Glomerular endothelial cell (primary cell): ENCODE measurements around the gene DTX3. TPM values are rescaled to one million over a fixed set of nuclear protein-coding genes. Genes with fewer than 3 reads are reported as not detected.

ENCODE experiments used
- DNase-seq: peaks from one replicate; pipeline ENCODE4 v3.0.0-alpha.2; 2011; ENCODE audit warnings: low read depth, low spot score; ENCODE audit errors: extremely low read depth
- total RNA-seq: library from RNA; depleted of rRNA; stranded (reverse); fragments of >200 nt; gene quantifications from 2 replicates; pipeline ENCODE4 v1.2.3, GENCODE V29; 2015

DTX3 gene
- total RNA-seq, 1 donor from 2014 or later = 4.8 TPM

GRCh38 chr12:57618966-57619433 is 14.4 kb downstream of the DTX3 start:
- no peak for DNase-seq

- no peak for DNase-seq
Observed at GRCh38 chr12:57619434-57620244, 15.0 kb downstream of the DTX3 start.

- no peak for DNase-seq
Observed at GRCh38 chr12:57620245-57620935, 15.8 kb downstream of the DTX3 start.

- no peak for DNase-seq
Observed at GRCh38 chr12:57620936-57621496, 16.4 kb downstream of the DTX3 start.

- DNase-seq = no peak
Observed at GRCh38 chr12:57621497-57622292, 17.1 kb downstream of the DTX3 start.

GRCh38 chr12:57622293-57623245 is 17.9 kb downstream of the DTX3 start:
- no peak for DNase-seq

- DNase-seq = no peak
Observed at GRCh38 chr12:57623385-57623784, 18.8 kb downstream of the DTX3 start.

GRCh38 chr12:57623811-57624390 is 19.3 kb downstream of the DTX3 start:
- no peak for DNase-seq

- no peak for DNase-seq
Observed at GRCh38 chr12:57624441-57625220, 20.0 kb downstream of the DTX3 start.

GRCh38 chr12:57625261-57626032 is 20.8 kb downstream of the DTX3 start:
- no peak for DNase-seq

GRCh38 chr12:57626111-57626920 is 21.7 kb downstream of the DTX3 start:
- no peak for DNase-seq

GRCh38 chr12:57626921-57627445 is 22.4 kb downstream of the DTX3 start:
- no peak for DNase-seq

- DNase-seq = no peak
Observed at GRCh38 chr12:57627501-57628279, 23.1 kb downstream of the DTX3 start.

GRCh38 chr12:57628280-57629191 is 23.9 kb downstream of the DTX3 start:
- no peak for DNase-seq

GRCh38 chr12:57629897-57630471 is 25.4 kb downstream of the DTX3 start:
- no peak for DNase-seq
